Measurements from ENCODE around the gene ARHGAP18. TPM values are rescaled to one million over a fixed set of nuclear protein-coding genes. Genes with fewer than 3 reads are reported as not detected.

The ARHGAP18 gene
- total RNA-seq, 1 experiment from 2014 or later: 2.4 TPM

DNA sequence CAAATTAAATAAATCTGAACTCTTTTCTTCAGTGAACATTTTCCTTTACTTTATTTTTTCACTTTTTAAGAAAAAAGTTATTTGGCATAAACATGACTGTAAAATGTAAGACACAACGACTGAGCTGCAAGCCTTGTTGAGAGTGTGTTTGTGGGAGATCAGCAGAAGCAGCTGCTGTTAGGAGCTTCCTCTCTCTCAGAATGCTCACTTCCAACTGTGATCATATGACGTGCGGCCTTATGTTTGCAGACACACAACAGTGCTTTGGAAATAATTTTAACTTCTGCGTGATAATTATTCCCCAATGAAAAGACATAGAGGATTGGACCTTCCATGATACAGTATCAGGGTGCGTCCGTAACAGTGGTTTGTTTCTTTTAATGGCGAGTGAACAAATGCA, 104.0 kb downstream of the ARHGAP18 start:
- no peak overlapping the region for H2AFZ ChIP-seq (ENCODE audit: low read length)
- no peak overlapping the region for H3K23ac ChIP-seq (ENCODE audit: insufficient read length, low read depth, low read length)
- Mint-ChIP-seq H3K4me1 (peaks cover 18 to 19% of the 10 kb centered on the region in 2 experiments), H3K9me3 (no peaks in the 10 kb centered on the region), H3K27me3 (ENCODE audit: low read depth) (no peaks in the 10 kb centered on the region), H3K27ac (peak overlapping the region in 2 of 3 experiments; percentile 22 to 71; a peak in 1 of 7 replicates), H3K36me3 (ENCODE audit: insufficient read depth in 1 of 3, low read depth in 3 of 3) (no peaks in the 10 kb centered on the region), H3K4me3 (no peak overlapping the region)
- no peak overlapping the region for H3K9ac ChIP-seq (ENCODE audit: extremely low read depth, insufficient read length, low read length)
- no peaks in the 10 kb centered on the region for H3K4me1 ChIP-seq (ENCODE audit: insufficient read depth, low read length)
- no peak overlapping the region for H3K18ac ChIP-seq (ENCODE audit: insufficient read length, low read depth, low read length)
- H3K14ac ChIP-seq (ENCODE audit: insufficient read depth, low read length): no peak overlapping the region
- no peak overlapping the region for H3K56ac ChIP-seq (ENCODE audit: insufficient read length, low read depth, low read length)
- H2BK20ac ChIP-seq (ENCODE audit: low read depth, low read length, poor library complexity, severe bottlenecking): no peak overlapping the region
- H4K8ac ChIP-seq (replicated peaks; ENCODE audit: insufficient read length, low read depth, low read length): no peak overlapping the region
- H4K20me1 ChIP-seq (ENCODE audit: control insufficient read depth, insufficient read depth, insufficient read length): no peaks in the 10 kb centered on the region
- no peak for DNase-seq
- no peak overlapping the region for H4K5ac ChIP-seq (ENCODE audit: insufficient read length, low read depth, low read length)
- TF ChIP-seq, protein P1, sequence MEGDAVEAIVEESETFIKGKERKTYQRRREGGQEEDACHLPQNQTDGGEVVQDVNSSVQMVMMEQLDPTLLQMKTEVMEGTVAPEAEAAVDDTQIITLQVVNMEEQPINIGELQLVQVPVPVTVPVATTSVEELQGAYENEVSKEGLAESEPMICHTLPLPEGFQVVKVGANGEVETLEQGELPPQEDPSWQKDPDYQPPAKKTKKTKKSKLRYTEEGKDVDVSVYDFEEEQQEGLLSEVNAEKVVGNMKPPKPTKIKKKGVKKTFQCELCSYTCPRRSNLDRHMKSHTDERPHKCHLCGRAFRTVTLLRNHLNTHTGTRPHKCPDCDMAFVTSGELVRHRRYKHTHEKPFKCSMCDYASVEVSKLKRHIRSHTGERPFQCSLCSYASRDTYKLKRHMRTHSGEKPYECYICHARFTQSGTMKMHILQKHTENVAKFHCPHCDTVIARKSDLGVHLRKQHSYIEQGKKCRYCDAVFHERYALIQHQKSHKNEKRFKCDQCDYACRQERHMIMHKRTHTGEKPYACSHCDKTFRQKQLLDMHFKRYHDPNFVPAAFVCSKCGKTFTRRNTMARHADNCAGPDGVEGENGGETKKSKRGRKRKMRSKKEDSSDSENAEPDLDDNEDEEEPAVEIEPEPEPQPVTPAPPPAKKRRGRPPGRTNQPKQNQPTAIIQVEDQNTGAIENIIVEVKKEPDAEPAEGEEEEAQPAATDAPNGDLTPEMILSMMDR (conservative IDR thresholded peaks at IDR 0.05): no peak
- no peaks in the 10 kb centered on the region for H3K23me2 ChIP-seq (ENCODE audit: insufficient read length, low read depth, low read length, poor library complexity, severe bottlenecking)
- H4K91ac ChIP-seq (ENCODE audit: insufficient read length, low read depth, low read length): no peak overlapping the region
- H2BK5ac ChIP-seq (ENCODE audit: insufficient read length, low read length): no peak overlapping the region
- no peak overlapping the region for H3K4me2 ChIP-seq (ENCODE audit: insufficient read depth, insufficient read length, low read length)
- no peaks in the 10 kb centered on the region for H3K79me1 ChIP-seq (ENCODE audit: insufficient read depth, low read depth, low read length, poor library complexity, severe bottlenecking)
- H3K79me2 ChIP-seq (ENCODE audit: insufficient read depth, low read length): no peaks in the 10 kb centered on the region
- no peak overlapping the region for H2BK15ac ChIP-seq (ENCODE audit: low read depth, low read length)
- no peak overlapping the region for H2AK5ac ChIP-seq (ENCODE audit: insufficient read length, low read length)
- WGBS (ENCODE audit: extremely low coverage, insufficient read length, low lambda C conversion rate): no CpG with 5 or more reads among the region's 7 CpGs
- H2BK120ac ChIP-seq (ENCODE audit: low read depth, low read length, poor library complexity, severe bottlenecking): no peak overlapping the region
- no peak overlapping the region for H2BK12ac ChIP-seq (ENCODE audit: insufficient read length, low read depth, low read length)
- H3K9me3 ChIP-seq (ENCODE audit: control insufficient read depth, low read depth, low read length): no peaks in the 10 kb centered on the region
- H3K27me3 ChIP-seq (ENCODE audit: insufficient read depth, low read length): no peaks in the 10 kb centered on the region
- H3T11ph ChIP-seq (ENCODE audit: low read length): no peak overlapping the region
- H3K4ac ChIP-seq (ENCODE audit: low read depth, low read length): no peak overlapping the region
- no peak overlapping the region for H3K27ac ChIP-seq (ENCODE audit: insufficient read length, low read depth, low read length)
